ENCODE data around the gene CNTD1.

- TF ChIP-seq CTCF (IDR thresholded peaks at IDR 0.05; ENCODE audit: low read depth, low read length) (no peak), EZH2phosphoT487 (IDR thresholded peaks at IDR 0.05; ENCODE audit: low read depth) (no peak)
Observed at GRCh38 chr17:42774066-42774745, 24.5 kb upstream of the CNTD1 start.
